HG02642 (cell line): Measurements from ENCODE around the gene ALMS1.
"Not testable (repeated sequence)": the region's sequence is repeated elsewhere in the genome, so short reads cannot be mapped to it uniquely, and the experiment has no call there.

Experiments
- ATAC-seq: cut with Tn5 transposase; IDR thresholded peaks from one replicate; pipeline ENCODE4 v1.9.1; 2021; ENCODE audit warnings: mild to moderate bottlenecking; ENCODE audit not compliant: unreplicated experiment, poor library complexity

Gene ALMS1

DNA sequence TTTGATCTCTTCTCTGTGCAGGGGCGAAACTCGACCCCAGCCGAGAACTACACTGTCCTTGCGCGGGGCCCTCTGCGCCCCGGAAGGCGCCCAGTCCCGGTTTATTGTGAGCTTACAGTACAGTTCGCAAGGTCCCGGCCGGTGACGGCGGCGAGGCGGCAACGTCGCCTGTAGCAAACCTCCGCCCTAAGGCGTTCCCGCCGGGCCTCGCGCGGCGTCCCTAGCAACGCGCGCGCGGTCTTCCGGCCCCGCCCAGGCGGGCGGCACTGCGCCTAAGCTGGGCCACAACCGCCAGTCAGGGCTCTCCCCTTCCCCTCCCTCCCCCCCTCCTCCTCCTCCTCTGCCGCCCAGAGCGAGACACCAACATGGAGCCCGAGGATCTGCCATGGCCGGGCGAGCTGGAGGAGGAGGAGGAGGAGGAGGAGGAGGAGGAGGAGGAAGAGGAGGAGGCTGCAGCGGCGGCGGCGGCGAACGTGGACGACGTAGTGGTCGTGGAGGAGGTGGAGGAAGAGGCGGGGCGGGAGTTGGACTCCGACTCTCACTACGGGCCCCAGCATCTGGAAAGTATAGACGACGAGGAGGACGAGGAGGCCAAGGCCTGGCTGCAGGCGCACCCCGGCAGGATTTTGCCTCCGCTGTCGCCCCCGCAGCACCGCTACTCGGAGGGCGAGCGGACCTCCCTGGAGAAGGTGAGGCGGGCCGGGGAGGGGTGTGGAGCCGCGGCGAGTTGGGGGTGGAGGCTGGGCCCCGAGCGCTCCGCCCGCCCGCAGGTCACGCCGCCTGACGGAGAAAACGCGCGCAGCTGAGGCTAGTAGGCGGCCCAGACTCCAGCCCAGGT lies at the start of gene ALMS1:
Gene ALMS1 (plus strand): TSS at position 333 of the 838 bp plus-strand sequence. CDS start 33 bp downstream, at position 366.
- ATAC-seq = peak; percentile 88

GRCh38 chr2:73337828-73338227 lies 47.8 kb upstream of the ALMS1 start:
- ATAC-seq = no peak

DNA sequence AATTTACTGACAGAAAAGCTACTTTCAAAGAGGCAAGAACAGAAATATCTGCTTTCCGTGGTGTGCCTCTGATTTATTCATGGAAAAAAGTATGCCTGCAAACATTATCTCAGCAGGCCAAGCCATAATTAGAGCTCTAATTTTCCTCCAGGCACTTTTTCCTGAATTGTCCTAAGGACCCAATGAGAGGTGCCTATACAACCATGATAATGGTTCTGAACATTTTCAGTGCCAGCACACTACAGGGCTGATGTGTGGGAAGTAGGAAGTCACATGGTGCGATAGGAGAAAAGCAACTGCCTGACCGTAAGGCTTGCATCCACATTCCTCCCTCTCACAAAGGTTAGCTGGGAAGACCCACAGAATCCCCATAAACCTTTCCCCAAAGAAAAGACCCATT lies 46.4 kb upstream of the ALMS1 start:
- ATAC-seq = no peak

GRCh38 chr2:73341039-73341438 lies 44.6 kb upstream of the ALMS1 start:
- no peak for ATAC-seq

DNA sequence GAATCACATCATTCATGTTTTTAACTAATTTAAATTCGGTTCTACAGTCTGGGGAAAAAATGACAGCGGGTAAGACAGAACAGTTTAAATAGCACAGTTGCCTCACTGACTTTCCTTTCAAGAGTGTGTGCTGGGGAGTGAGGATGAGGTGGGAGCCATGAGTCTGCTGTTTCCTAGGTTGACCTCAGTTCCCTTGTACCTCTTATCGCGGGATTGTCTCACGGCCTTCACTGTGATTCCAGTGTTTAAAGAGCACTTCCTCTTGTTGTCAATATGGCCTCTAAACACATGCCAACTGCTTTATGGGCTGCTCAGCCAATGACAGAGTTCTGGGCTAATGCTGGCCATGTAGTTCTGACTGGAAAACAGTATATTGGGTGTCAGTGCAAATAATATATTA lies 41.6 kb upstream of the ALMS1 start:
- ATAC-seq = no peak

DNA sequence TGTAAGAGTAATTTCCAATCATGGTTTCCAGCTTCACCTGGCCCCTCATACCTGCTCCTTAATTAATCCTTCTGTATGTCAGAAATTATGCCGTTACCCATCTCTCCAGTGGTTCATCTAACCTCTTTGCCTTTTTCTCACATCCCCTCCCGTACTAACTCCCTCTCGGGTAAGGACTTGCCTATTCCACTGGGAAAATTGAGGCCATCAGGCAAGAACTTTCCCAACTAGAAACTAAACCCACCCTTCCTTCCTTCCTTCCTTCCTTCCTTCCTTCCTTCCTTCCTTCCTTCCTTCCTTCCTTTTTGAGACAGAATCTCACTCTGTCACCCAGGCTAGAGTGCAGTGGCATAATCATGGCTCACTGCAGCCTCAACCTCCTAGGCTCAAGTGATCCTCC lies 40.9 kb upstream of the ALMS1 start:
- ATAC-seq = not testable (repeated sequence)

DNA sequence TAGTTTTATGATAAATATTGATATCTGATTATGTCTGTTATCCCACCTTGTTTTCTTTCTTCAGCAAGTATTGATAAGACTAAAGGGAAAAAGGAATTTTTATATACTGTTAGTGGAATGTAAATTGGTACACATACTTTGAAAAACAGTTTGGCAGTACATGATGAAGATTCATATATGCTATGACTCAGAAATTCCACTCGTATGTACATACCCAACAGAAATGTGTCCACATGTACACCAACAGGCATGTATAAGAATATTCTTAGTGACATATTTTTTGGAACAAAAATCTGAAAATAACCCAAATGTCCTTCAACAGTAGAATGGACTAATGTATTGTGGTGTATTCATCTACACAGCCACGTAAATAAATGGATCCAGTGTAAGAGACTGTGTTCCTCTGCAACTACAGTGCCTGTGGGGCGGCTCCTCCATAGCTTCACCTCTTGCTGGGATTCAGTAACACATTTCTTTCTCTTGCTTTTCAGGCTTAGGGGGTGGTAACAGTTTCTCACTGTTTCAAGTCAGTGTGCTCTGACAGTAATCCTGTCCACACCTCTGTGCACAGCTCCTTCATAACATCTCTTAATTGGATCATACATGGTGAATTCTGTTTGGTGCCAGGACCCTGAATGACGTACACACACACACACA lies 35.5 kb upstream of the ALMS1 start:
- no peak for ATAC-seq

- no peak for ATAC-seq
These were observed 29.5 kb upstream of the ALMS1 start for GRCh38 chr2:73356097-73356496.

DNA sequence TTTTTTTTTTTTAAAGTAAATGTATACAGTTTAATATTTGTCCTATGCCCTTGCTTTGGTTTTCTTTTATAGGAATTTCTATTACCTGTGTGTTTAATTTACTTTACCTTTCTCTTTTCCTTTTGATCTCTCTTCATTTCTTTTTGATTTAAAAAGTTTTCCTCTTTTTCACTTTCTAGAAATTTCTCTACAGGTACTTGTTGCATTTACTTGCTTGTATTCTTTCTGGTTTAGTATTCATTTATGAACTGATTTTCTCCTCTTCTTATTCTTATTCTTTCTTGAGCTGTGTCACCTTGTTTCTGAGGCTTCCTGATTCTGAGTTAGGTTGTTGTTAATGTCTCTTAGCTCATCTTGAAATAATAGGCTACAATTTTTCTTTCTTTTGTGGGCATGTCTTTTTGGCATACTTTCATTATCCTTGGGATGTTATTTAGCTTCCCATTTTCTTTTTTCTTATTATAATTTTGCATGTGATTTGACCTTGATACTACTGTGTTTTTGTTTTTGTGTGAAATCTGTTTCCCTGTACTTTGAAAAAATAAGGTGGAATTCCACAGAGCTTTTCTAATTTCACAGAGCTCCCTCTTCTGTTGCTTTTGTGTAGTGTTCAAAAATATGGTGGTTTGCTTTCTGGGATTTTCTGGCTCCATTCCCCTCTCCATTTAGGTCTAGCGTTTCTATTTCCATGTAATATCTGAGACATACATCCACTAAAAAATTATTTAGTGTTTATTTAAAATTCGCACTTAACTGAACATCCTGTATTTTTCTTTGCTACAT lies 25.5 kb upstream of the ALMS1 start:
- ATAC-seq = no peak

- no peak for ATAC-seq
These were observed 19.6 kb upstream of the ALMS1 start for GRCh38 chr2:73366060-73366459.

GRCh38 chr2:73368781-73369180 lies 16.9 kb upstream of the ALMS1 start:
- ATAC-seq = no peak

DNA sequence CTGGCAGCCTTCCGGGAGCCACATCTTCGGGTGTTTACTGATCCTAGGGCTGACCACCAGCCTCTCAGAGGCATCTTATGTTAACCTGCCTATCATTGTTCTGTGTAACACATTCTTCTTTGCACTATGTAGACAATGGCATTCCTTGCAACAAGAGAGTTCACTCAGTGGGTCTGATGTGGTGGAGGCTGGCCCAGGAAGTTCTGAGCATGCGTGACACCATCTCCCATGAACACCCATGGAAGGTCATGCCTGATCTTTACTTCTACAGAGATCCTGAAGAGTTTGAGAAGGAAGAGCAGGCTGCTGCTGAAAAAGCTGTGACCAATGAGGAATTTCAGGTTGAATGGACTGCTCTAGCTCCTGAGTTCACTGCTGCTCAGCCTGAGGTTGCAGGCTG lies 15.3 kb upstream of the ALMS1 start:
- ATAC-seq = no peak

GRCh38 chr2:73373344-73373743 lies 12.3 kb upstream of the ALMS1 start:
- ATAC-seq = no peak

- no peak for ATAC-seq
These were observed 11.4 kb upstream of the ALMS1 start for GRCh38 chr2:73374269-73374668.

GRCh38 chr2:73376681-73377080 lies 9.0 kb upstream of the ALMS1 start:
- ATAC-seq = no peak

GRCh38 chr2:73383036-73383435 lies 2.6 kb upstream of the ALMS1 start:
- no peak for ATAC-seq

- ATAC-seq = no peak
These were observed 523 bp upstream of the ALMS1 start for GRCh38 chr2:73385123-73385503.

GRCh38 chr2:73386342-73386868 lies 769 bp downstream of the ALMS1 start:
- ATAC-seq = peak; percentile 14

DNA sequence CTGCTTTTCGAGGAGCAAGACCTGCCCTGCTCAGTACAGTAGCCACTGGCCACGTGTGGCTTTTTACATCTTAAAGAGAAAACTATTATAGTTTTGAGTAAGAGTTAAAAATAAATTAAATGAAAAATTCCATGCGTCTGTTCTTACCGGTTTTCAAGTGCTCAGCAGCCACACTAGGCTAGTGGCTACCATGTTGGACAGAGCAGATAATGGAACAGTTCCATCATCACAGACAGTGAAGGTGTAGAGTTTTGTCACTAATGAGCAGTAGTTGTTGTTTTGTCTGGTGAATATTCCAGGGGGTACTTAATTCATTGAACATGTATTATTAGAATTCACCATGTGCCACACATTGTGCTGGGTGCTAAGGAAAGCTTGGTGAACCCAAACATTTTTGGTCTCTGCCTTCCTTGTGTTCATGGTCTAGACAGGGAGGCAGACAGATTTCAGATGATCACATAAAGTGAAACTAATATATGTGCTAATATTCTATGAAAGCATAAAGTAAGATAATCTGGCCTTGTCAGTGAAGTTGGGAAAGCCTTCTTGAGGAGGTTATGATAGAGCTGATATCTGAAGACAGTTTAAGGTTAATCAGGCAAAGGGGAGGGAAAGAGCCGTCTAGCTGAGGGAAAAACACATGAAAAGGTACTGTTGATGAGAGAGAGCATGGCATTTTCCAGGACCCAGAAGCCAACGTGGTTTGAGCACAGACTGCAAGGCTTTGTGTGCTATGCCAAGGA lies 1.4 kb downstream of the ALMS1 start:
- no peak for ATAC-seq
